Measurements from ENCODE around the gene BRD4.

DNA sequence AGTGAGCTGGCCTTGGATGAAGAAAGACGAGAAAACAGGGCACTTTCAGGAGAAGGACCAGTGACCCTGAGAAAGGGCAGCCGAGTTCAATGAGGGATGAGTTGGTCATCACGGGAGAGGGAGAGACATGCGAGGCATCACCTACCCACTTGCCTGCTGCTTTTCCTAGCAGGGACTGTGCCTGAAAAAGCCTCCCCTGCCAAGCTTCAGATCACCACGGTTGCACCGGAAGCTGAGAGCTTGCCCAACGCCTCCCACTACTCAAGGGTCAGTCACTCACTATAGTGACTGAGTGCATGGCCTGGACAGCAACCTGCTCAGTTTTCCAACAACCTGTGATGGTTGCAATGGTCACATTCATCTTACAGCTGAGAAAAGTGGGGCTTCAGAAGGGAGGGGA, 87.5 kb downstream of the BRD4 start:
- TF ChIP-seq POLR2AphosphoS5 (IDR thresholded peaks at IDR 0.05) (no peak), POLR2A (IDR thresholded peaks at IDR 0.05) (no peak), EP300 (IDR thresholded peaks at IDR 0.05; ENCODE audit: low read depth) (no peak)
- TF ChIP-seq, protein P1, sequence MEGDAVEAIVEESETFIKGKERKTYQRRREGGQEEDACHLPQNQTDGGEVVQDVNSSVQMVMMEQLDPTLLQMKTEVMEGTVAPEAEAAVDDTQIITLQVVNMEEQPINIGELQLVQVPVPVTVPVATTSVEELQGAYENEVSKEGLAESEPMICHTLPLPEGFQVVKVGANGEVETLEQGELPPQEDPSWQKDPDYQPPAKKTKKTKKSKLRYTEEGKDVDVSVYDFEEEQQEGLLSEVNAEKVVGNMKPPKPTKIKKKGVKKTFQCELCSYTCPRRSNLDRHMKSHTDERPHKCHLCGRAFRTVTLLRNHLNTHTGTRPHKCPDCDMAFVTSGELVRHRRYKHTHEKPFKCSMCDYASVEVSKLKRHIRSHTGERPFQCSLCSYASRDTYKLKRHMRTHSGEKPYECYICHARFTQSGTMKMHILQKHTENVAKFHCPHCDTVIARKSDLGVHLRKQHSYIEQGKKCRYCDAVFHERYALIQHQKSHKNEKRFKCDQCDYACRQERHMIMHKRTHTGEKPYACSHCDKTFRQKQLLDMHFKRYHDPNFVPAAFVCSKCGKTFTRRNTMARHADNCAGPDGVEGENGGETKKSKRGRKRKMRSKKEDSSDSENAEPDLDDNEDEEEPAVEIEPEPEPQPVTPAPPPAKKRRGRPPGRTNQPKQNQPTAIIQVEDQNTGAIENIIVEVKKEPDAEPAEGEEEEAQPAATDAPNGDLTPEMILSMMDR (IDR thresholded peaks at IDR 0.05) = no peak
